HG02623 (cell line): ENCODE measurements around the gene AADACL3.
"Not testable (repeated sequence)": the region's sequence is repeated elsewhere in the genome, so short reads cannot be mapped to it uniquely, and the experiment has no call there.

ENCODE experiments used
- ATAC-seq: cut with Tn5 transposase; IDR thresholded peaks from one replicate; pipeline ENCODE4 v1.9.1; 2021; ENCODE audit warnings: moderate library complexity; ENCODE audit not compliant: unreplicated experiment

Gene AADACL3

GRCh38 chr1:12715896-12716437 is at the start of gene AADACL3:
AADACL3 (plus strand) TSS chr1:12716110; CDS start chr1:12716177, 67 bp downstream.
- no peak for ATAC-seq

DNA sequence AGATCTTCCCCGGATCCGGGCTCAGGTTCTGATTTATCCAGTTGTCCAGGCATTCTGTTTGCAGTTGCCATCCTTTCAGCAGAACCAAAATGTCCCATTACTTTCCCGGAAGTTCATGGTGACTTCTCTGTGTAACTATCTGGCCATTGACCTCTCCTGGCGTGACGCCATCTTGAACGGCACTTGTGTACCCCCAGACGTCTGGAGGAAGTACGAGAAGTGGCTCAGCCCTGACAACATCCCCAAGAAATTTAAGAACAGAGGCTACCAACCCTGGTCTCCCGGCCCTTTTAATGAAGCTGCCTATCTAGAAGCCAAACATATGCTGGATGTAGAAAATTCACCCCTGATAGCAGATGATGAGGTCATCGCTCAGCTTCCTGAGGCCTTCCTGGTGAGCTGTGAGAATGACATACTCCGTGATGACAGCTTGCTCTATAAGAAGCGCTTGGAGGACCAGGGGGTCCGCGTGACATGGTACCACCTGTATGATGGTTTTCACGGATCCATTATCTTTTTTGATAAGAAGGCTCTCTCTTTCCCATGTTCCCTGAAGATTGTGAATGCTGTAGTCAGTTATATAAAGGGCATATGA is 49.7 kb upstream of the AADACL3 start:
- no peak for ATAC-seq

- no peak for ATAC-seq
Measured at GRCh38 chr1:12669529-12670068, 46.3 kb upstream of the AADACL3 start.

DNA sequence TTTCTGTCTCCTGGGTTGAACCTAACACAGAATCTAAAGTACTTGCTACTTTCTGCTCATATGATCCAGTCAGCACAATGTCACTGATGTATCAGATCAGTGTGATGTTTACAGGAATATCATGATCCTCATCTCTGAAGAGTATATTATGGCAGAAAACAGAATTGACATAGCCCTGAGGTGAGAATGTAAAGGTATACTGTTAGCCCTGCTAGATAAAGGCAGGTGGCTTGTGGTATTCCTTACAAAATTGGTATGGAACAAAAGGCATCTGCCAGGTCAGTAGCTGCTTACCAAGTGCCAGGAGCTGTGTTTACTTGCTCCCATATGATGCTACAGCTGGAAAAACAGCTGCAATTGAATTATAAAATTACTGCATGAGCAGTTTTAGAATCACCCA is 41.6 kb upstream of the AADACL3 start:
- no peak for ATAC-seq

DNA sequence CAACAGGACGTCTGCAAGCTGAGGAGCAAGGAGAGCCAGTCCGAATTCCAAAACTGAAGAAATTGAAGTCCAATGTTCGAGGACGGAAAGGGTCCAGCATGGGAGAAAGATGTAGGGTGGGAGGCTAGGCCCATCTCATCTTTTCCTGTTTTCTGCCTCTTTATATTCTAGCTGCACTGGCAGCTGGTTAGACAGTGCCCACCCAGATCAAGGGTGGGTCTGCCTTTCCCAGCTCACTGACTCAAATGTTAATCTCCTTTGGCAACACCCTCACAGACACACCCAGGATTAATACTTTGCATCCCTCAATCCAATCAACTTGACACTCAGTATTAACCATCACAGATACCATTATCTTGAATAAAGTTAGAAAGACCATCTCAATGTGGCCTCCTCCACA is 39.8 kb upstream of the AADACL3 start:
- not testable (repeated sequence) for ATAC-seq

DNA sequence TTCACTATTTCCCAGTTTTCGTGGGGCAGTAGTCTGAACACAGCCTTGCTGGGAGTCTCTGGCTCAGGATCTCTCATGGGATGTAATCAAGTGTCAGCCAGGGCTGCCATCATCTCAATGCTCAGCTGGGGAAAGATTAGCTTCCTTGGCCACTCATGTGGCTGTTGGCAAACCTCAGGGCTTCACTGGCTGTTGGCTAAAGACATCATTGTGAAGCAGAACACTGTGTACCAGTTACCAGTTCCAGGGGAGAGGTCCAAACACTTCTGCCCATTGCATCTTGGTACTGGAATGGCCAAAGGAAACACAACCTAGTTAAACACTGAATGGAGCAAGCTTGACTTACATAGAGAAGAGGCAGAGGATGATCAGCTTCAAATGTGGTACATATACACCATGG is 38.3 kb upstream of the AADACL3 start:
- ATAC-seq: no peak

- ATAC-seq: no peak
Measured at GRCh38 chr1:12678350-12678749, 37.6 kb upstream of the AADACL3 start.

GRCh38 chr1:12678820-12679219 is 37.1 kb upstream of the AADACL3 start:
- ATAC-seq: no peak

- no peak for ATAC-seq
Measured at GRCh38 chr1:12690156-12690555, 25.8 kb upstream of the AADACL3 start.

DNA sequence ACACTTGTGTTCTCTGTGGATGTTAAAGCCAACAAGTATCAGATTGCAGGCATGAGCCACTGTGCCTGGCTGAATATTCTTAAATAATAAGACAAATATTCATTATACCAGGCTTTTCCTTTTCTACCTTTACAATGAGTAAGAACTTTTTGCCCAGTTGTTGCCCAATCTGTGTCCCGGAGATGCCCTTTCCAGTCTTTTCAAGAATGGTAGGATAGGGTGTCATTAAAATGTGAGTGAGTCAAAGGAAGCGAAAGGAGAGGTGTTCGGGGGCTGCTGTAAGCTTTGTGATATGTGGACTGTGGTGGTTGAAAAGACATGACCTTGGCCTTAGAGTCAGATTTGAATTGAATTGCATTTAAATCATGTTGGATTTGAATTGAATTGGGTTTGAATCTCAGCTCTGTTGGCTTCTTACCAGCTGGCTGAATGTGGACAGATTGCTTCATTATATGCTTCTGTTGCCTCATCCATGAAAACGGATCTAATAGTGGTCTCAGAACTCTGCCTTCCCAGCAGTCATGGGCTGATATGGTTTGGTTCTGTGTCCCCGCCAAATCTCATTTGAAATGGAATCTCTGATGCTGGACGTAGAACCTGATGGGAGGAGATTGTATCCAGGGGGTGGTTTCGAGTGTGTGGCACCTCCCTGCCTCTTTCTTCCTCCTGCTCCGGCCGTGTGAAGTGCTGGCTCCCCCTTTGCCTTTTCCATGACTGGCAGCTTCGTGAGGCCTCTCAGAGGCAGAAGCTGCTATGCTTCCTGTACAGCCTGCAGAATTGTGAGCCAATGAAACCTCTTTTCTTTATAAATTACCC is 22.7 kb upstream of the AADACL3 start:
- no peak for ATAC-seq

DNA sequence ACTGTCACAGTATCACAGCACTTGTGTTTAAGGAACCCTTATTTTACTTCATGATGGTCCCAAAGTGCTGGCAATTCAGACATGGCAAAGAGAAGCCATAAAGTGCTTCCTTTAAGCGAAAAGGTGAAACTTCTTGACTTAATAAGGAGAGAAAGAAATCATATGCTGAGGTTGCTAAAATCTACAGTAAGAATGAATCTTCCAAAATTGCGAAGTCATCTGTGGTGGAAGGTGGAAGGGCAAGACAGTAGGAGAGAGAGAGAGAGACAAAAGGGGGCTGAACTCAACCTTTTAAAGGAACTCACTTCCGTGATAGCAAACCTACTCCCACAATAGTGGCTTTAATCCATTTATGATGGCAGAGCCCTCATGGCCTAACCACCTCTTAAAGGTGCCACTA is 19.3 kb upstream of the AADACL3 start:
- ATAC-seq: no peak

GRCh38 chr1:12697397-12697796 is 18.5 kb upstream of the AADACL3 start:
- ATAC-seq: no peak

- ATAC-seq: no peak
Measured at GRCh38 chr1:12703821-12704451, 12.0 kb upstream of the AADACL3 start.

DNA sequence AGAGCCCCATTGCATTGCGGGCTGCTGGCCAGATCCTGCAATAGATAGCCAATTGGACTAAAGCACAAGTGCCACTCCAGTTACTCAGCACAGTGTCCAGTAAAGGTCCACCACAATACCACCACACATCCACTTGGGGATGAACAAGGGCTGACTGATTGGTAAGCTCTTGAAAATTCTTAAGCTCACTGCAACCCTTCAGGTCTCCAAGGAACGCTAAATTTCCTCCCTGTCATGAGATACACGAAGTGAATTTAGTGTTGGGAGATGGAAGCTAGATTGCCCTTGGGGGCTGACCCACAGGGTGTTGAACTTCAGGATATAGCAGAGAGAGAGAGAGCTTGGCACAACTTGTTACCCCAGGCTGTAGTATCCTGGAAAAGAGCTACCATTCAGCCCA is 9.8 kb upstream of the AADACL3 start:
- ATAC-seq: no peak

GRCh38 chr1:12708396-12709090 is 7.4 kb upstream of the AADACL3 start:
- no peak for ATAC-seq

- no peak for ATAC-seq
Measured at GRCh38 chr1:12709091-12709491, 6.8 kb upstream of the AADACL3 start.

GRCh38 chr1:12709696-12710095 is 6.2 kb upstream of the AADACL3 start:
- no peak for ATAC-seq

DNA sequence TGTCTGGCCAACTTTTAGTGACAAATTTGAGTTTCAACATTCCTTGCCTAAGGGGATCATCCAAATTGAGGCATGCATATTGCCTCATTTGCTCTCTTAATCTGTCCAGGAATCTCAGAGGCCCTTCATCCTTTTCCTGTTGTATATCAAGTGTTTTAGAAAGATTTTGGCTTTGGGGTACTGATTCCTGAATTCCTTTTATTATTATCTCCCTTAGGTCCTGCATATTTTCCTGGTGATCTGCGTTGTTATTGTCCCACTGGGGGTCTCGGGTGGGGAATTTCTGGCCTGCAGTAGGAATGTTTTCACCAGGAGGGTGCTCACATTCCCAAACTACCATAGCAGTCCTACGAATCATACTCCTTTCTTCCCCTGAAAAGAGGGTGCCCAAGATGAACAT is 4.4 kb upstream of the AADACL3 start:
- ATAC-seq: no peak

- ATAC-seq: no peak
Measured at GRCh38 chr1:12712076-12712475, 3.8 kb upstream of the AADACL3 start.

- ATAC-seq: no peak
Measured at GRCh38 chr1:12712929-12713328, 3.0 kb upstream of the AADACL3 start.

DNA sequence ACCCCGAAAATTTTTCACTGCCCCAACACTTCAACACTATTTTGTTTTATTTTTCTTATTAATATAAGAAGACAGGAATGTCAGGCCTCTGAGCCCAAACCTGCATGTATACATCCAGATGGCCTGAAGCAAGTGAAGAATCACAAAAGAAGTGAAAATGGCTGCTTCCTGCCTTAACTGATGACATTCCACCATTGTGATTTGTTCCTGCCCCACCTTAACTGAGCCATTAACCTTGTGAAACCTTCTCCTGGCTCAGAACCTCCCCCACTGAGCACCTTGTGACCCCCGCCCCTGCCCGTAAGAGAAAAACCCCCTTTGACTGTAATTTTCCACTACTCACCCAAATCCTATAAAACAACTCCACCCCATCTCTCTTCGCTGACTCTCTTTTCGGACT is 2.3 kb upstream of the AADACL3 start:
- ATAC-seq: not testable (repeated sequence)
